ENCODE data around the gene GPC4.

GPC4 gene

DNA sequence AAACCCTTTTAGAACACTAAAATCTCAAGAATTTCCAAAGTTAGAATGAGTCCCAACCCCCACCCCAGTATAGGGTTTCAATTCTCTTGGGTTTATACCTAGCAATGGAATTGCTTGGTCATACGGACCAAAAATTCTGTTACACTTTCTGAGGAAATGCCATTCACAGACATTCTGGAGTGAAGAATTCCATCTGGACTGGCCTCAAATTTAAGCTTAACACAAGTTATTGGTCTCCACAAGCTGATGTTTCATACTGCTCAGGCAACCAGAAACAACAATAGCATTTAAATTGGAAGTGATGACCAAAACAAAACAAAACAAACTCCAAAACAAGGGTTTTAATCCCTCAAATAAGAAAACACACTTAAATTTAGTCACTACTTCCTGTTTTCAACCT is 51.1 kb downstream of the GPC4 start:
- TF ChIP-seq, protein P1, sequence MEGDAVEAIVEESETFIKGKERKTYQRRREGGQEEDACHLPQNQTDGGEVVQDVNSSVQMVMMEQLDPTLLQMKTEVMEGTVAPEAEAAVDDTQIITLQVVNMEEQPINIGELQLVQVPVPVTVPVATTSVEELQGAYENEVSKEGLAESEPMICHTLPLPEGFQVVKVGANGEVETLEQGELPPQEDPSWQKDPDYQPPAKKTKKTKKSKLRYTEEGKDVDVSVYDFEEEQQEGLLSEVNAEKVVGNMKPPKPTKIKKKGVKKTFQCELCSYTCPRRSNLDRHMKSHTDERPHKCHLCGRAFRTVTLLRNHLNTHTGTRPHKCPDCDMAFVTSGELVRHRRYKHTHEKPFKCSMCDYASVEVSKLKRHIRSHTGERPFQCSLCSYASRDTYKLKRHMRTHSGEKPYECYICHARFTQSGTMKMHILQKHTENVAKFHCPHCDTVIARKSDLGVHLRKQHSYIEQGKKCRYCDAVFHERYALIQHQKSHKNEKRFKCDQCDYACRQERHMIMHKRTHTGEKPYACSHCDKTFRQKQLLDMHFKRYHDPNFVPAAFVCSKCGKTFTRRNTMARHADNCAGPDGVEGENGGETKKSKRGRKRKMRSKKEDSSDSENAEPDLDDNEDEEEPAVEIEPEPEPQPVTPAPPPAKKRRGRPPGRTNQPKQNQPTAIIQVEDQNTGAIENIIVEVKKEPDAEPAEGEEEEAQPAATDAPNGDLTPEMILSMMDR (IDR thresholded peaks at IDR 0.05; ENCODE audit: low read length, missing control alignments) = no peak
- DNase-seq (ENCODE audit: low read depth) = peak; percentile 22
- no peak overlapping the region for H3K4me3 ChIP-seq (replicated peaks; ENCODE audit: low read depth, low read length)

DNA sequence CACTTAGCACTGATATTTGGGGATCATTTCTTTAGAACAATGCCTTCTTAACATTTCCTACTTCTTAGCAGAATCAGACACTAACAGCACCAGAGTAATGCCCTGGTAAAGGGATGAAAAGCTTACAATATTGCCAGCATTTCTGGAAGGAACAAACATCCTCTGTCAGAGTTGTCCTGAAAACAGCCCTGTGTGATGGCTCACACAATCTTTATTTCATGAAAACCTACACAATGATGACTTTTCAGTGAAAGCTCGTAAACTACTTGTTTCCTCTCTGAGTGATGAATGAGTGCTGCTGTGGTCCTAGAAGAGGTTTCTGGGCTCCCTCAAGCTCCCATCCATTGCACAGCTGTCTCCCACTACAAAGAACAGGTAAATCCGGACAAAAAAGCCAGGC is 52.8 kb downstream of the GPC4 start:
- DNase-seq (ENCODE audit: low read depth) = no peak
- H3K4me3 ChIP-seq (replicated peaks; ENCODE audit: low read depth, low read length) = no peak overlapping the region
- TF ChIP-seq, protein P1 (IDR thresholded peaks at IDR 0.05; ENCODE audit: low read length, missing control alignments) = no peak

DNA sequence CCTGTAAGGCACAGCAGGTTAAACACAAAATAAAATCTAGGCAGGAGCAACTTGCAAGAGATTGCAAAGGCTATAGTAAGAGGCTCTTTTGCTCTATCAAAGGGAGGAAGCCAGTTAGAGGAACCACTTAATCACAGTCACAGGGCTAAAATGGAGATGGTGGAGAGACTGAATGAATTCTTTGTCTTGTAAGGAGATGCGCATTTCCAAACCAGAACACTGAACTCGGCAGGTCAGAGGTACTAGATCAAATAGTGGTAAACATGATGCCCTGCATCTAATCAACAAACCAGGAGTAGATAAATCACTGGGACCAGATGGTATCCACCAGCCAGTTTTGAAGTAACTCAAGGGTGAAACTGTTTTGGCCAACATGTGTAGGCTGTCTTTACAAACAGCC is 55.8 kb downstream of the GPC4 start:
- TF ChIP-seq, protein P1 (IDR thresholded peaks at IDR 0.05; ENCODE audit: low read length, missing control alignments) = no peak
- H3K4me3 ChIP-seq (replicated peaks; ENCODE audit: low read depth, low read length) = no peak overlapping the region
- no peak for DNase-seq (ENCODE audit: low read depth)

DNA sequence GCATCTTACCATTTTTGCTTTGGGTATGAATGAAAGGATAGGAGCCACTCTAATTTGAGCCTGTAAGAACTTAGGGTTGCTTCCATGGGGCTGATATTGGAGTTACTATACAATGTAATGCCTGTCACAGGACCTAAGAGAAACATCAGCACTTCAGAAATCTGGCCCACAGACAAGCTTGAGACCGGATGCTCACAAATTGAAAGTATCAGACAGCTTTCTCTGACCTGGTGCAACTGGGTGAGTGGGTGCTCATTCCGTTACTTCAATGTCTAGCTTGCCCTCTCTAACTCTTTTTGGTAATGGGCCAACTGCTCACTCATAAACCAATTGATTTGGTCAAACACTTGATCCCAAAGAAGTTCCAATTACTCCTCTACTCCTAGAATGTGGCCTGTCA is 62.1 kb downstream of the GPC4 start:
- H3K4me3 ChIP-seq (replicated peaks; ENCODE audit: low read depth, low read length) = no peak overlapping the region
- TF ChIP-seq, protein P1 (IDR thresholded peaks at IDR 0.05; ENCODE audit: low read length, missing control alignments) = no peak
- no peak for DNase-seq (ENCODE audit: low read depth)

DNA sequence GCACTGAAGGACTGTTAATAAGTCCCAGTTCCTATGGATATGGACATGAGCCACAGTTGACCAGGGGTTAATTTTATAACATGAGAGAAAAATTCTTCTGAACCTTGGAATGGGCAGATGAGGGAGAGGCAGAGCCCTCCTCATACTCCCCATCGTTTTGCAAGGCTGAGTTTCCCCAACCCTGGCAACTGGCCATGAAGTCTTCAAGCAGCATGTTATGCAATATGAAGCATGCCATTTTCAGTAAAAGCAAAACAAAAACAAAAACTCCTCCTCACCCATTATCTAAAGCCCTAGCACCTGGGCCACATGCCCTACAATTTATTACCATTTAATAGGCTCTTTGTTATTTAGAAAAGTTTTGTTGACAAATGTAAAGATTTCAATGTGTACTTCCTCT is 64.5 kb downstream of the GPC4 start:
- TF ChIP-seq, protein P1 (IDR thresholded peaks at IDR 0.05; ENCODE audit: low read length, missing control alignments) = no peak
- DNase-seq (ENCODE audit: low read depth) = peak; percentile 34
- H3K4me3 ChIP-seq (replicated peaks; ENCODE audit: low read depth, low read length) = no peak overlapping the region

DNA sequence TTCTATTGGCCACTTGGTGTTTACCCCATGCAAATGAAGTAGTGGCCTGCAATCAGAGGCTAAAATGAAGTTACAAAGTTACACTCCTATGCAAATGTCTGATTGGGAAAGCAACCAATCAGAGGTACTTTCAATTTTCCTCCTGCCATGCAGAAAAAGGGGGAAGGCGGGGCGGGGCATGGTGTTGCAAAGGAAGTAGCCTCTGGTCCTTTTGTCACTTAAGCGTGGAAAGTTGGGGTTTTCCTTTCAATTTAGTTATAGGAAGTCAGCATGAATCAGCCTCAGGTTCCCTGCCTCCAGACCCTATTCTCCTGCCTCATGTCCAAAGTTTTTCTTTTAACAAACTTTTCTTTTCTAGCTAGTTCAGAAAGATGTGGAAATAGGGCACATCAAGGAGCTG is 69.3 kb downstream of the GPC4 start:
- H3K4me3 ChIP-seq (replicated peaks; ENCODE audit: low read depth, low read length) = no peak overlapping the region
- TF ChIP-seq, protein P1 (IDR thresholded peaks at IDR 0.05; ENCODE audit: low read length, missing control alignments) = no peak

DNA sequence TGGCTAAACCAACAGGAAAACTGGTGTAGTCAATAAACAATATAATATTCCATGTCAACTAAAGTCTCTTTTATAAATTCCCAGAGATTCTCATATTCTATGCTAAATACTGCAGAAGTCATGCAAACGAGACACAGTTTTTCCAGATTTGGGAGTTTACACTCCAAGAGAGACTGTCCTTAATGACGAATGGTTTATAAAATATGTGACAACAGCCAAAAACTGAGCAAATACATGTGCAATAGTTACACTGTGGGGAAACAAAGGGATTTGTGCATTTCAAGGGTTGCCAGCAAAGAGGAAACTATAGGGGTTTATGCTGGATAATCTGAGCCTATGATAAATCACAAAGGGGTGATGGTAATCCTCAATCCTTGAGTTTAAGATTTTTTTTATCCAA is 75.7 kb downstream of the GPC4 start:
- TF ChIP-seq, protein P1 (IDR thresholded peaks at IDR 0.05; ENCODE audit: low read length, missing control alignments) = no peak
- H3K4me3 ChIP-seq (replicated peaks; ENCODE audit: low read depth, low read length) = no peak overlapping the region
- DNase-seq (ENCODE audit: low read depth) = no peak

More for the DNA sequence above, 69.3 kb downstream of the GPC4 start:
- DNase-seq (ENCODE audit: low read depth) = no peak

Data from fibroblast of pulmonary artery (primary cell).